Smooth muscle cell (in vitro differentiated cells): ENCODE measurements around the gene HPSE. TPM values are rescaled to one million over a fixed set of nuclear protein-coding genes. Genes with fewer than 3 reads are reported as not detected.

Experiments
- DNase-seq: peaks from one replicate; lab custom pipeline; 2025; ENCODE audit not compliant: unreplicated experiment; lab: John Stamatoyannopoulos, UW
- H2AFZ ChIP-seq: fragments of 200-600 bp; sonication (generic); 2 replicates; pipeline ENCODE4 v1.6.0; 2016; ENCODE audit warnings: antibody characterized with exemption, low read depth, mild to moderate bottlenecking
- H3F3A ChIP-seq: fragments of 200-600 bp; sonication (generic); 2 replicates; pipeline ENCODE4 v1.6.0; 2017; ENCODE audit warnings: antibody characterized with exemption, low read depth
- H3K27ac ChIP-seq: fragments of 200-600 bp; sonication (generic); 2 replicates; pipeline ENCODE4 v1.5.1; 2016; ENCODE audit warnings: low read depth, mild to moderate bottlenecking
- H3K27me3 ChIP-seq: fragments of 200-600 bp; sonication (generic); 2 replicates; pipeline ENCODE4 v1.6.1; 2016; ENCODE audit warnings: low read depth, mild to moderate bottlenecking
- H3K36me3 ChIP-seq: fragments of 200-600 bp; sonication (generic); 2 replicates; pipeline ENCODE4 v1.5.1; 2016; ENCODE audit warnings: low read depth
- H3K4me1 ChIP-seq: fragments of 200-600 bp; sonication (generic); 2 replicates; pipeline ENCODE4 v1.5.1; 2016; ENCODE audit warnings: low read depth
- H3K4me2 ChIP-seq: fragments of 200-600 bp; sonication (generic); 2 replicates; pipeline ENCODE4 v1.6.0; 2016; ENCODE audit warnings: mild to moderate bottlenecking
- H3K4me3 ChIP-seq: fragments of 200-600 bp; sonication (generic); 2 replicates; pipeline ENCODE4 v1.5.1; 2016; ENCODE audit warnings: mild to moderate bottlenecking
- H3K79me2 ChIP-seq: fragments of 200-600 bp; sonication (generic); 2 replicates; pipeline ENCODE4 v1.6.0; 2016; ENCODE audit warnings: low read depth, mild to moderate bottlenecking
- H3K9ac ChIP-seq: fragments of 200-600 bp; sonication (generic); 2 replicates; pipeline ENCODE4 v1.6.0; 2016; ENCODE audit warnings: low read depth
- H3K9me3 ChIP-seq: fragments of 200-600 bp; sonication (generic); replicated peaks from 2 replicates; pipeline ENCODE4 v1.5.1; 2016; ENCODE audit warnings: low read depth
- H4K20me1 ChIP-seq: fragments of 200-600 bp; sonication (generic); 2 replicates; pipeline ENCODE4 v1.6.0; 2016; ENCODE audit warnings: low read depth
- CTCF ChIP-seq: fragments of 200-600 bp; sonication (generic); IDR thresholded peaks from 2 replicates; pipeline ENCODE4 v1.5.1; 2017; ENCODE audit warnings: borderline replicate concordance, mild to moderate bottlenecking, antibody characterized with exemption; ENCODE audit not compliant: insufficient read depth, poor library complexity, severe bottlenecking
- WGBS: methylation state at CpG from one replicate; pipeline ENCODE4 v1.1.7; 2016; ENCODE audit warnings: low lambda C conversion rate; 5-methylcytosine and 5-hydroxymethylcytosine counted together
- polyA plus RNA-seq: library from polyadenylated mRNA; unstranded; fragments of >200 nt; fragmentation: Nextera tagmentation; extraction: Ambion mirVana; gene quantifications from 2 replicates; pipeline ENCODE4 v1.2.1, GENCODE V29; 2016
- total RNA-seq: library from RNA; depleted of rRNA; stranded (reverse); fragments of >200 nt; gene quantifications from 2 replicates; pipeline ENCODE4 v1.2.3, GENCODE V29; 2014

HPSE gene
- total and polyA plus RNA-seq, 2 experiments from 2014 or later, result 0.50 to 1.3 TPM

- H3K4me2 ChIP-seq, result peak overlapping the region; percentile 28
- DNase-seq, result no peak
These were observed 22.4 kb upstream of the HPSE start for GRCh38 chr4:83356899-83357661.

GRCh38 chr4:83353516-83353915 is 18.9 kb upstream of the HPSE start:
- 100% methylated on average over 1 of the region's 1 CpG for WGBS
- Histone ChIP-seq H3F3A (no peaks in the 10 kb centered on the region), H3K79me2 (no peaks in the 10 kb centered on the region), H3K4me1 (peaks cover 4% of the 10 kb centered on the region), H3K4me2 (no peak overlapping the region), H3K36me3 (no peaks in the 10 kb centered on the region), H2AFZ (no peak overlapping the region), H3K27ac (no peak overlapping the region), H3K4me3 (no peak overlapping the region), H3K27me3 (no peaks in the 10 kb centered on the region), H4K20me1 (no peaks in the 10 kb centered on the region), H3K9me3 (no peaks in the 10 kb centered on the region), H3K9ac (no peak overlapping the region)
- no peak for DNase-seq
- TF ChIP-seq CTCF, result no peak

More at GRCh38 chr4:83356899-83357661, 22.4 kb upstream of the HPSE start:
- peaks cover 4% of the 10 kb centered on the region for H3K4me1 ChIP-seq
- no peaks in the 10 kb centered on the region for H3K79me2 ChIP-seq
- 41% methylated on average over 4 of the region's 4 CpGs for WGBS
- H3K4me3 ChIP-seq, result no peak overlapping the region
- peak overlapping the region; percentile 82 for H3K27ac ChIP-seq
- TF ChIP-seq CTCF, result no peak
- no peak overlapping the region for H2AFZ ChIP-seq
- no peaks in the 10 kb centered on the region for H3K36me3 ChIP-seq
- no peak overlapping the region for H3K9ac ChIP-seq
- H3K27me3 ChIP-seq, result no peaks in the 10 kb centered on the region
- no peaks in the 10 kb centered on the region for H4K20me1 ChIP-seq
- no peaks in the 10 kb centered on the region for H3K9me3 ChIP-seq
- H3F3A ChIP-seq, result no peaks in the 10 kb centered on the region

- Histone ChIP-seq H3K36me3 (no peaks in the 10 kb centered on the region), H3K27ac (no peak overlapping the region), H3K4me1 (no peaks in the 10 kb centered on the region), H3K9ac (no peak overlapping the region), H4K20me1 (no peaks in the 10 kb centered on the region), H2AFZ (no peak overlapping the region), H3K4me2 (no peak overlapping the region), H3K79me2 (no peaks in the 10 kb centered on the region), H3F3A (no peaks in the 10 kb centered on the region), H3K9me3 (no peaks in the 10 kb centered on the region), H3K4me3 (no peak overlapping the region), H3K27me3 (no peaks in the 10 kb centered on the region)
- 100% methylated on average over 1 of the region's 1 CpG for WGBS
- no peak for DNase-seq
- no peak for TF ChIP-seq CTCF
These were observed 13.4 kb upstream of the HPSE start for GRCh38 chr4:83348074-83348473.

GRCh38 chr4:83342476-83342875 is 7.8 kb upstream of the HPSE start:
- DNase-seq, result no peak
- Histone ChIP-seq H3F3A (no peaks in the 10 kb centered on the region), H3K27ac (no peak overlapping the region), H2AFZ (no peak overlapping the region), H4K20me1 (no peaks in the 10 kb centered on the region), H3K9ac (no peak overlapping the region), H3K4me2 (no peak overlapping the region), H3K4me1 (no peaks in the 10 kb centered on the region), H3K9me3 (no peaks in the 10 kb centered on the region), H3K4me3 (no peak overlapping the region), H3K27me3 (no peaks in the 10 kb centered on the region), H3K36me3 (no peaks in the 10 kb centered on the region), H3K79me2 (no peaks in the 10 kb centered on the region)
- 97% methylated on average over 3 of the region's 3 CpGs for WGBS
- TF ChIP-seq CTCF, result no peak
